IMR-90 (cell line): ENCODE results near the gene ANKRD45. TPM values are rescaled to one million over a fixed set of nuclear protein-coding genes. Genes with fewer than 3 reads are reported as not detected.

Experiments
- ATAC-seq: fragments of 200-7000 bp; cut with Tn5 transposase; 2 replicates; pipeline ENCODE4 v1.9.1; 2020; ENCODE audit warnings: low read depth, mild to moderate bottlenecking, moderate library complexity
- BruUV-seq: library from RNA; stranded (reverse); fragments of 400-500 nt; replicated peaks from 2 replicates; lab custom pipeline; 2021; lab: Mats Ljungman, UMichigan
- CTCF ChIA-PET: fragments of 300-600 bp; formaldehyde crosslinking; extraction: SDS; loops from one replicate; lab custom pipeline; 2021; ENCODE audit warnings: antibody characterized with exemption; lab: Yijun Ruan, JAX
- POLR2A ChIA-PET: fragments of 300-600 bp; sonication (Branson Sonifier 250); formaldehyde crosslinking; loops from one replicate; lab custom pipeline; 2022; ENCODE audit warnings: antibody characterized with exemption; ENCODE audit not compliant: unreplicated experiment; lab: Charles Lee
- DNase-seq: peaks from one replicate; pipeline ENCODE4 v3.0.0; 2013
- H2AFZ ChIP-seq: replicated peaks from 2 replicates; pipeline ENCODE3; 2013; ENCODE audit warnings: low read length, mild to moderate bottlenecking; ENCODE audit not compliant: poor library complexity
- H2AK5ac ChIP-seq: 2 replicates; pipeline ENCODE4 v1.6.1; 2013; ENCODE audit warnings: low read depth, low read length, inconsistent platforms
- H2AK9ac ChIP-seq: replicated peaks from 2 replicates; pipeline ENCODE3; 2013; ENCODE audit warnings: mild to moderate bottlenecking, low read depth, low read length, moderate library complexity; ENCODE audit not compliant: poor library complexity
- H2BK120ac ChIP-seq: 2 replicates; pipeline ENCODE4 v1.6.1; 2013; ENCODE audit warnings: low read depth, low read length, inconsistent platforms
- H2BK15ac ChIP-seq: 3 replicates; pipeline ENCODE4 v1.6.1; 2013; ENCODE audit warnings: low read depth, low read length, inconsistent platforms
- H2BK20ac ChIP-seq: 2 replicates; pipeline ENCODE4 v1.6.1; 2013; ENCODE audit warnings: low read depth, mild to moderate bottlenecking, inconsistent platforms, low read length, moderate library complexity
- H2BK5ac ChIP-seq: 2 replicates; pipeline ENCODE4 v1.6.1; 2013; ENCODE audit warnings: mild to moderate bottlenecking, low read depth, low read length, inconsistent platforms; ENCODE audit not compliant: poor library complexity, severe bottlenecking
- H3K14ac ChIP-seq: replicated peaks from 2 replicates; pipeline ENCODE4 v1.6.1; 2013; ENCODE audit warnings: low read depth, low read length, inconsistent platforms
- H3K18ac ChIP-seq: 2 replicates; pipeline ENCODE4 v1.6.1; 2013; ENCODE audit warnings: low read depth, low read length, control low read depth
- H3K23ac ChIP-seq: 2 replicates; pipeline ENCODE4 v1.6.1; 2013; ENCODE audit warnings: low read depth, low read length, inconsistent platforms
- H3K27ac ChIP-seq: 2 replicates; pipeline ENCODE4 v1.5.1; 2013; ENCODE audit warnings: mild to moderate bottlenecking, control low read depth, low read length; ENCODE audit not compliant: insufficient read depth
- H3K27me3 ChIP-seq: 2 replicates; pipeline ENCODE4 v1.6.1; 2013; ENCODE audit warnings: low read length; ENCODE audit not compliant: control insufficient read depth, insufficient read depth
- H3K36me3 ChIP-seq: 2 replicates; pipeline ENCODE4 v1.6.1; 2013; ENCODE audit warnings: low read length, mixed read lengths; ENCODE audit not compliant: control insufficient read depth, insufficient read depth
- H3K4ac ChIP-seq: 2 replicates; pipeline ENCODE4 v1.6.1; 2013; ENCODE audit warnings: low read depth, low read length, inconsistent platforms
- H3K4me1 ChIP-seq: 2 replicates; pipeline ENCODE4 v1.6.1; 2013; ENCODE audit warnings: low read length, mixed read lengths; ENCODE audit not compliant: control insufficient read depth, insufficient read depth
- H3K4me2 ChIP-seq: 2 replicates; pipeline ENCODE4 v1.6.1; 2013; ENCODE audit warnings: low read depth, mild to moderate bottlenecking, control low read depth, low read length, moderate library complexity
- H3K4me3 ChIP-seq: 2 replicates; pipeline ENCODE4 v1.5.1; 2013; ENCODE audit warnings: low read depth, mild to moderate bottlenecking, control low read depth, low read length, moderate library complexity; ENCODE audit not compliant: insufficient read depth
- H3K56ac ChIP-seq: 2 replicates; pipeline ENCODE4 v1.6.1; 2013; ENCODE audit warnings: low read length, inconsistent platforms; ENCODE audit not compliant: insufficient read depth; ENCODE audit errors: extremely low read depth
- H3K79me1 ChIP-seq, 2 experiments: 2 replicates each; pipeline ENCODE4 v1.6.1; 2013; ENCODE audit warnings: low read length in 2 of 2, inconsistent platforms in 1 of 2, low read depth in 1 of 2
- H3K9ac ChIP-seq: 2 replicates; pipeline ENCODE4 v1.6.1; 2013; ENCODE audit warnings: low read depth, low read length, control low read depth
- H3K9me1 ChIP-seq: 2 replicates; pipeline ENCODE4 v1.6.1; 2013; ENCODE audit warnings: low read length, inconsistent platforms; ENCODE audit not compliant: insufficient read depth
- H3K9me3 ChIP-seq: 2 replicates; pipeline ENCODE4 v1.6.1; 2013; ENCODE audit warnings: low read length; ENCODE audit not compliant: control insufficient read depth, insufficient read depth
- H4K20me1 ChIP-seq: 2 replicates; pipeline ENCODE4 v1.6.1; 2013; ENCODE audit warnings: low read length, inconsistent platforms; ENCODE audit not compliant: insufficient read depth
- H4K5ac ChIP-seq: 2 replicates; pipeline ENCODE4 v1.6.1; 2013; ENCODE audit warnings: mild to moderate bottlenecking, low read depth, low read length, control low read depth
- H4K8ac ChIP-seq, 2 experiments: 2 replicates each; pipeline ENCODE4 v1.6.1; 2013; ENCODE audit warnings: low read depth in 2 of 2, low read length in 2 of 2, control low read depth in 1 of 2, inconsistent platforms in 1 of 2
- H4K91ac ChIP-seq: 2 replicates; pipeline ENCODE4 v1.6.1; 2013; ENCODE audit warnings: low read depth, low read length, inconsistent platforms; ENCODE audit not compliant: insufficient read depth
- BHLHE40 ChIP-seq: fragments of 150-350 bp; IDR thresholded peaks from 2 replicates; pipeline ENCODE4 v1.6.1; 2016; ENCODE audit warnings: mild to moderate bottlenecking, low read depth, low read length
- CHD1 ChIP-seq: IDR thresholded peaks from 2 replicates; pipeline ENCODE4 v1.6.1; 2012; ENCODE audit warnings: low read depth, low read length, improper control_type of control experiment
- CTCF ChIP-seq: conservative IDR thresholded peaks from 2 replicates; pipeline ENCODE4 v1.5.1; 2012; ENCODE audit warnings: mild to moderate bottlenecking, low read depth, low read length, improper control_type of control experiment
- FOS ChIP-seq: fragments of 150-350 bp; IDR thresholded peaks from 2 replicates; pipeline ENCODE4 v1.6.1; 2016; ENCODE audit warnings: low read depth, low read length
- MAFK ChIP-seq: IDR thresholded peaks from 2 replicates; pipeline ENCODE4 v1.6.1; 2012; ENCODE audit warnings: low read depth, low read length, improper control_type of control experiment
- NFE2L2 ChIP-seq: fragments of 150-350 bp; IDR thresholded peaks from 2 replicates; pipeline ENCODE4 v1.6.1; 2016; ENCODE audit warnings: low read depth, mild to moderate bottlenecking, low read length
- POLR2A ChIP-seq: IDR thresholded peaks from 2 replicates; pipeline ENCODE4 v1.6.1; 2012; ENCODE audit warnings: mild to moderate bottlenecking, low read depth, low read length
- RAD21 ChIP-seq: IDR thresholded peaks from 2 replicates; pipeline ENCODE4 v1.6.1; 2012; ENCODE audit warnings: low read length, improper control_type of control experiment
- RFX5 ChIP-seq: IDR thresholded peaks from 2 replicates; pipeline ENCODE4 v1.8.0; 2012; ENCODE audit warnings: low read depth, mild to moderate bottlenecking, low read length, moderate library complexity
- WGBS, 2 experiments: methylation state at CpG; one replicate each; pipeline versions ENCODE4 v1.1.5 to v1.1.7; 2013; ENCODE audit warnings: missing lambda C conversion rate in 2 of 2; ENCODE audit not compliant: insufficient read length in 1 of 2; ENCODE audit errors: extremely low coverage in 2 of 2; 5-methylcytosine and 5-hydroxymethylcytosine counted together
- dilution Hi-C: fragments of 300-500 bp; cut with HindIII; formaldehyde crosslinking; loops from one replicate; pipeline ENCODE4 v1.14.3; 2018; ENCODE audit warnings: low sequenced_read_pairs; ENCODE audit not compliant: unreplicated experiment
- in situ Hi-C: fragments of 300-500 bp; cut with MboI; formaldehyde crosslinking; loops from 3 replicates; pipeline ENCODE4 v1.14.3; 2019; ENCODE audit warnings: low sequenced_read_pairs, inconsistent platforms, mixed read lengths
- intact Hi-C: fragments of 100-400 bp; cut with micrococcal nuclease; formaldehyde crosslinking; loops from 2 replicates; pipeline ENCODE4 v1.10.0; 2022
- polyA plus RNA-seq, 3 experiments: library from polyadenylated mRNA; depleted of rRNA; stranded (reverse); fragments of >200 nt; gene quantifications; 2 replicates each; pipeline ENCODE4 v1.2.3, GENCODE V29; 2012; ENCODE audit warnings: low replicate concordance in 1 of 3
- total RNA-seq: library from RNA; depleted of rRNA; stranded (reverse); fragments of >200 nt; gene quantifications from 2 replicates; pipeline ENCODE4 v1.2.3, GENCODE V29; 2012

ANKRD45 gene
- total and polyA plus RNA-seq, 2 of the 4 experiments (the other 2 are of a cell fraction): under 0.01 TPM; not detected in 1

GRCh38 chr1:173603056-173603591 lies 66.5 kb downstream of the ANKRD45 start, which contains the start of gene SLC9C2:
SLC9C2 (minus strand) TSS chr1:173603072; CDS start chr1:173601776, 1,296 bp downstream.
- Histone ChIP-seq H2AFZ (no peak within 1 kb of the TSS), H3K36me3 (no peaks in the 10 kb centered on the region), H3K9me3 (no peaks in the 10 kb centered on the region), H2AK9ac (no peak within 1 kb of the TSS), H3K4me1 (no peaks in the 10 kb centered on the region), H2AK5ac (no peak within 1 kb of the TSS), H4K8ac (no peak within 1 kb of the TSS), H3K14ac (no peak within 1 kb of the TSS), H2BK120ac (no peak within 1 kb of the TSS), H3K23ac (no peak within 1 kb of the TSS), H3K18ac (no peak within 1 kb of the TSS), H3K27me3 (peaks cover 6% of the 10 kb centered on the region), H4K5ac (no peak within 1 kb of the TSS), H3K4ac (no peak within 1 kb of the TSS), H2BK5ac (no peak within 1 kb of the TSS), H3K4me2 (peak within 1 kb of the TSS; percentile 61), H3K79me1 (no peaks in the 10 kb centered on the region), H3K27ac (no peak within 1 kb of the TSS), H4K91ac (no peak within 1 kb of the TSS), H2BK15ac (no peak within 1 kb of the TSS), H2BK20ac (no peak within 1 kb of the TSS), H4K20me1 (no peaks in the 10 kb centered on the region), H3K56ac (no peak within 1 kb of the TSS), H3K4me3 (peak within 1 kb of the TSS; percentile 32; the same call in 1 of the 2 replicates), H3K9ac (no peak within 1 kb of the TSS), H3K9me1 (no peaks in the 10 kb centered on the region)
- dilution Hi-C loops (no loop called here), in situ Hi-C loops (no loop called here), intact Hi-C loops (no loop called here)
- CTCF ChIA-PET: interaction anchor here (0.7 kb wide), 1 partner anchor 13 kb away, joined by 4 read pairs; no protein-coding TSS in a partner anchor
- ATAC-seq: peak; percentile 67
- POLR2A ChIA-PET: no interaction called here
- no TSS peak for BruUV-seq
- no peak for TF ChIP-seq POLR2A
- TF ChIP-seq NFE2L2: no peak
- peak; percentile 80 for TF ChIP-seq MAFK
- TF ChIP-seq FOS: no peak
- TF ChIP-seq BHLHE40: no peak
- TF ChIP-seq CTCF: no peak
- no peak for TF ChIP-seq RFX5
- no peak for TF ChIP-seq CHD1
- TF ChIP-seq RAD21: no peak
- no CpG with 5 or more reads among the region's 5 CpGs for WGBS, 2 experiments
- DNase-seq: peak; percentile 17
